K562 (cell line): Measurements from ENCODE around the gene OLFML2B. TPM values are rescaled to one million over a fixed set of nuclear protein-coding genes. Genes with fewer than 3 reads are reported as not detected.

Experiments used
- ATAC-seq: fragments of 200-7000 bp; cut with Tn5 transposase; 3 replicates; pipeline ENCODE4 v1.9.1; 2020; ENCODE audit warnings: moderate library complexity
- BruUV-seq: library from RNA; stranded (reverse); fragments of 400-500 nt; replicated peaks from 2 replicates; lab custom pipeline; 2021; lab: Mats Ljungman, UMichigan
- CTCF ChIA-PET: fragments of 300-600 bp; formaldehyde crosslinking; extraction: SDS; loops from one replicate; lab custom pipeline; 2021; ENCODE audit warnings: low intra/inter-chr PET ratio; lab: Yijun Ruan, JAX
- POLR2A ChIA-PET: fragments of 300-600, 350-650 bp; sonication (Branson Sonifier 250); formaldehyde crosslinking; extraction: SDS; loops from one replicate; lab custom pipeline; 2021; ENCODE audit warnings: antibody characterized with exemption, inconsistent platforms; lab: Yijun Ruan, JAX
- DNase-seq, 4 experiments: peaks; one replicate each; pipeline versions ENCODE4 v3.0.0 to v3.0.0-alpha.2; 2011 to 2018; ENCODE audit warnings: low spot score in 3 of 4, mixed read lengths in 3 of 4; ENCODE audit errors: extremely low read depth in 1 of 4
- FAIRE-seq: peaks from 2 replicates; lab custom pipeline; 2011; peaks lifted over from hg19 to GRCh38; lab: Jason Lieb, UNC
- H2AFZ ChIP-seq: 2 replicates; pipeline ENCODE4 v1.6.0; 2011; ENCODE audit warnings: low read depth, low read length, control low read depth, inconsistent platforms
- H3K27ac ChIP-seq: fragments of 200-600 bp; 3 replicates; pipeline ENCODE4 v1.8.0; 2011; ENCODE audit warnings: low read depth, mild to moderate bottlenecking, control low read depth, inconsistent platforms, low read length, moderate library complexity, mixed read lengths; ENCODE audit errors: extremely low read depth
- H3K27me3 ChIP-seq, 2 experiments: fragments of 300-600 bp in 1 of 2; 2 replicates in 1 of 2; 3 replicates in 1 of 2; pipeline versions ENCODE4 v1.6.0 to v1.8.0; 2011; ENCODE audit warnings: inconsistent platforms in 2 of 2, low read length in 2 of 2, mild to moderate bottlenecking in 1 of 2, mixed read lengths in 1 of 2, moderate library complexity in 1 of 2; ENCODE audit not compliant: control insufficient read depth in 2 of 2, insufficient read depth in 2 of 2
- H3K36me3 ChIP-seq: fragments of 300-600 bp; 3 replicates; pipeline ENCODE4 v1.8.0; 2011; ENCODE audit warnings: mild to moderate bottlenecking, low read length, inconsistent platforms; ENCODE audit not compliant: control insufficient read depth, insufficient read depth
- H3K4me1 ChIP-seq, 2 experiments: fragments of 200-600 bp in 1 of 2; replicated peaks in 1 of 2; 2 replicates in 1 of 2; 3 replicates in 1 of 2; pipeline versions ENCODE4 v1.5.1 to v1.8.0; 2011; ENCODE audit warnings: inconsistent platforms in 2 of 2, low read length in 2 of 2, mild to moderate bottlenecking in 1 of 2, mixed read lengths in 1 of 2, moderate library complexity in 1 of 2; ENCODE audit not compliant: control insufficient read depth in 2 of 2, insufficient read depth in 2 of 2
- H3K4me2 ChIP-seq: 2 replicates; pipeline ENCODE4 v1.6.1; 2011; ENCODE audit warnings: low read length, control low read depth, inconsistent platforms, mixed read lengths; ENCODE audit not compliant: insufficient read depth
- H3K4me3 ChIP-seq: fragments of 200-600 bp; sonication (generic), shearing (Covaris generic); 2 replicates; pipeline ENCODE4 v1.5.1; 2016; ENCODE audit warnings: control low read depth, inconsistent platforms
- H3K79me2 ChIP-seq: fragments of 200-600 bp; 3 replicates; pipeline ENCODE4 v1.8.0; 2011; ENCODE audit warnings: low read length, inconsistent platforms; ENCODE audit not compliant: control insufficient read depth, insufficient read depth
- H3K9ac ChIP-seq, 2 experiments: 2 replicates each; pipeline versions ENCODE4 v1.6.0 to v1.6.1; 2011; ENCODE audit warnings: low read depth in 2 of 2, low read length in 2 of 2, control low read depth in 1 of 2, inconsistent platforms in 1 of 2, mild to moderate bottlenecking in 1 of 2, mixed read lengths in 1 of 2; ENCODE audit not compliant: insufficient read depth in 1 of 2
- H3K9me1 ChIP-seq: one replicate; pipeline ENCODE4 v1.6.0; 2011; ENCODE audit warnings: inconsistent platforms, mild to moderate bottlenecking, low read length, moderate library complexity; ENCODE audit not compliant: control insufficient read depth, insufficient read depth
- H3K9me3 ChIP-seq: replicated peaks from 2 replicates; pipeline ENCODE4 v1.5.1; 2011; ENCODE audit warnings: low read depth, low read length, inconsistent platforms; ENCODE audit not compliant: control insufficient read depth, insufficient read depth
- H4K20me1 ChIP-seq: replicated peaks from 2 replicates; pipeline ENCODE4 v1.6.1; 2011; ENCODE audit warnings: low read length, inconsistent platforms, mixed read lengths; ENCODE audit not compliant: control insufficient read depth, insufficient read depth
- MGA ChIP-seq: fragments of 450-650 bp; IDR thresholded peaks from 2 replicates; pipeline ENCODE4 v1.6.1; 2016; ENCODE audit warnings: mild to moderate bottlenecking, moderate library complexity
- ZNF408 ChIP-seq: fragments of 250-450 bp; sonication (Bioruptor Pico); IDR thresholded peaks from 2 replicates; pipeline ENCODE4 v1.4.0; 2020; ENCODE audit warnings: low read depth, mild to moderate bottlenecking, moderate library complexity
- whole genome bisulfite sequencing: fragments of 100-300 bp; shearing (Covaris generic); methylation state at CpG from one replicate; pipeline ENCODE4 v1.1.6; 2016; ENCODE audit warnings: low coverage, mixed read lengths; ENCODE audit not compliant: insufficient coverage; ENCODE audit errors: missing lambda C conversion rate; 5-methylcytosine and 5-hydroxymethylcytosine counted together
- in situ Hi-C: fragments of 300-500 bp; cut with MboI; formaldehyde crosslinking; loops from 4 replicates; pipeline ENCODE4 v1.15.0; 2018; ENCODE audit warnings: inconsistent platforms, mixed read lengths
- intact Hi-C: fragments of 100-400 bp; cut with micrococcal nuclease; formaldehyde crosslinking; loops from 2 replicates; pipeline ENCODE4 v1.14.2; 2022
- polyA plus RNA-seq, 8 experiments: library from polyadenylated mRNA; depleted of rRNA in 4 of 8; stranded (reverse) in 5 of 8; unstranded in 3 of 8; fragments of >200 nt; fragmentation: Nextera tagmentation in 2 of 8; fragmentation: Illumina TruSeq in 1 of 8; extraction: Ambion mirVana in 2 of 8; extraction: Trizol in 1 of 8; gene quantifications; 2 replicates each; pipeline versions ENCODE4 v1.2.1 to v1.2.3, GENCODE V29; 2011 to 2014; ENCODE audit warnings: inconsistent platforms in 1 of 8, missing spikeins in 1 of 8
- total RNA-seq, 7 experiments: library from RNA; depleted of rRNA in 6 of 7; stranded (reverse); fragments of >200 nt in 6 of 7; fragmentation: Illumina TruSeq in 2 of 7; extraction: Trizol in 2 of 7; gene quantifications; 2 replicates each; pipeline versions ENCODE4 v1.2.1 to v1.2.3, GENCODE V29; 2011 to 2021; ENCODE audit warnings: low replicate concordance in 1 of 7

The OLFML2B gene
- total and polyA plus RNA-seq, 9 of the 15 experiments (the other 6 are each of a cell fraction or from before 2014, with no cell fraction given) = not detected

DNA sequence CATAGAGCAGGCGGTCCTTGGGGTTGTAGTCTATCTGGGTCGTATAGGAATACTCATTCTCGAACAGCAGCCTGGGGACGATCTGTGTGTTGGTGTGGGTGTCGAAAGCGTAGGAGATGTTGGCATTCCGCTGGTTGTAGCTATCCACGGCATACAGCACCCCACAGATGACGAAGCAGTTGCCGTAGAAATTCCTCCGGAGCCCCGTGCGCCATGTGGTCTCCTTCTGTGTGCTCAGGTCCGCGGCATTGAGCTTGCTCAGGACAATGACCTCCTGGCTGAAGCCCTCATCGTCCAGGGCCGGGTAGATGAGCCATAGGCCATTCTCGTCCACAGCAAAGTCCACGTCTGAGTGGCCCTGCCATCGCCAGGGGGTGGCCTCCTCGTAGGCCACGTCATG, 39.9 kb downstream of the OLFML2B start:
- Histone ChIP-seq H2AFZ (peak overlapping the region; percentile 46), H3K9ac (peak overlapping the region in 1 of 2 experiments; percentile 5; a peak in 1 of 4 replicates), H3K4me2 (peak overlapping the region; percentile 26; the same call in 1 of the 2 replicates), H4K20me1 (no peaks in the 10 kb centered on the region), H3K27ac (no peak overlapping the region), H3K4me3 (no peak overlapping the region), H3K9me3 (no peaks in the 10 kb centered on the region), H3K79me2 (no peaks in the 10 kb centered on the region), H3K27me3 (peaks cover 9 to 66% of the 10 kb centered on the region in 2 experiments), H3K36me3 (no peaks in the 10 kb centered on the region), H3K9me1 (no peaks in the 10 kb centered on the region), H3K4me1 (peaks cover 0 to 8% of the 10 kb centered on the region in 2 experiments; a peak in 2 of 5 replicates)
- TF ChIP-seq MGA (peak; percentile 44; the same call in 1 of the 2 replicates), ZNF408 (CRISPR knock-in tag) (no peak)
- ATAC-seq (peak; percentile 29; the same call in 2 of the 3 replicates), DNase-seq (no peak), FAIRE-seq (no peak)
- in situ Hi-C loops = no loop called here
- 19% methylated on average over 22 of the region's 22 CpGs for WGBS
- CTCF ChIA-PET = no interaction called here
- intact Hi-C loops = no loop called here
- no TSS peak for BruUV-seq
- POLR2A ChIA-PET = interaction anchor here (0.7 to 1.6 kb wide), 3 partner anchors 20 to 217 kb away, joined by 4 to 5 read pairs (median 4); no protein-coding TSS in a partner anchor
